Hippocampal formation (tissue), 2 donors: ENCODE measurements around the gene LRP10.
"Not testable (repeated sequence)": the region's sequence is repeated elsewhere in the genome, so short reads cannot be mapped to it uniquely, and the experiment has no call there.

Experiments
- DNase-seq, 2 donors: peaks; one replicate each; lab custom pipeline; 2025; lab: John Stamatoyannopoulos, UW

LRP10 gene

GRCh38 chr14:22871224-22872032, at the start of gene LRP10:
Gene LRP10 (plus strand): TSS chr14:22871740. CDS start chr14:22872304, 564 bp downstream.
- peak; percentile 85 to 90 for DNase-seq

DNA sequence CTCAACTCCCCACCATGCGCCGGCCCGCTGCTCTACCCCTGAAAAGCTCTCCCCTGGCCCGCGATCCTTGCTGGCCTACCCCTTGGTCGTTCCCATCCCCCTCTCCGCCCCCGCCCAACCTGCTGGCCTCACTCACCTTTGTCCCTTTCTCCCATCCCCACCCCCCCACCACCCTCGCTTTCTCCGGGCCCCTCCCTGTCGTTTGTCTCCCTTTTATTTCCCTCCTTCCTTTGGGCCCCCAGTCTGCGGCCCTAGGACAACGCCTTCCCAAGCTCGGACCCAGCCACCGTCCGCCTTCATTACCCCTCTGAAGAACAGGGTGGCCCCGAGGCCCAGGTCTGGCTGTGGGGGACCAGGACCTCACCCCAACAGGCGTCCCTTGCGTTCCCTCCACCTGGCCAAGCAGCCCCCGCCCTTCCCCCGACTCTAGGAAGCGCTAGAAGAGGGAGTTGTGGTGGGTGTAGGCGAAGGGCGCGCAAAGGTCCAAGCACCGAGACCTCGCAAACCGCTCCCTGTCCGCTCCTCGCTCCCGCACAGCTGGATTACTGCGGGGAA, 49.4 kb upstream of the LRP10 start:
- no peak for DNase-seq

GRCh38 chr14:22822571-22823098, 48.9 kb upstream of the LRP10 start:
- DNase-seq = peak; percentile 46 to 55

DNA sequence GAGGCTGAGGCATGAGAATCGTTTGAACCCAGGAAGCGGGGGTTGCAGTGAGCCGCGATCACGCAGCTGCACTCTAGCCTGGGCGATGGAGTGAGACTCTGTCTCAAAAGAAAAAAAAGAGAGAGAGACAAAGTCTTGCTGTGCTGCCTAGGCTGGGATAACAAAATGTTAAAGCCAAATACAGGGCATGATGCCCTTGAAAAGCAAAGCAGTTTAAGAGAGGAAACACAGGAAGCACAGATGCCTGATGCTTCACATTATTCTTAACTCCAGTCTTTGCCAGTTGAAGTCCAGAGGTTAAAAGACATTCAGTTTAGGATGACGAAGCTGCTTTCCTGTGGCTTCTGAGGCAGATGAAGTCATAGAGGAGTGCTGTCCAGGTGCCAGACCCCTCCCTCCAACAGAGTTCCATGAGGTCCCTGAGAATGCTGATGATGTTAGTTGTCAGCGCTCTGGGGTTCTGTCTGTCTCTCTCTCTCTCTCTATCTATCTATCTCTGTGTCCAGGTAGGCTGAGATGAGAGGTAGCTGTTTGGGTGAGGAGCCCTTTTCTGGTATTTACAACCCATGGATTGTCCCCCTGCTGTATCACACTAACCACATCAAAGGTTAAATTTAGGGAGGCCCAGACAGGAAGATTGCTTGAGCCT, 46.7 kb upstream of the LRP10 start:
- DNase-seq = no peak

- DNase-seq = not testable (repeated sequence)
Observed at GRCh38 chr14:22829076-22829660, 42.4 kb upstream of the LRP10 start.

- DNase-seq = peak; percentile 87 to 90
Observed at GRCh38 chr14:22829661-22830442, 41.7 kb upstream of the LRP10 start, which contains the start of gene MRPL52. Gene MRPL52 (plus strand): TSS chr14:22829887. CDS start chr14:22829913, 26 bp downstream.

DNA sequence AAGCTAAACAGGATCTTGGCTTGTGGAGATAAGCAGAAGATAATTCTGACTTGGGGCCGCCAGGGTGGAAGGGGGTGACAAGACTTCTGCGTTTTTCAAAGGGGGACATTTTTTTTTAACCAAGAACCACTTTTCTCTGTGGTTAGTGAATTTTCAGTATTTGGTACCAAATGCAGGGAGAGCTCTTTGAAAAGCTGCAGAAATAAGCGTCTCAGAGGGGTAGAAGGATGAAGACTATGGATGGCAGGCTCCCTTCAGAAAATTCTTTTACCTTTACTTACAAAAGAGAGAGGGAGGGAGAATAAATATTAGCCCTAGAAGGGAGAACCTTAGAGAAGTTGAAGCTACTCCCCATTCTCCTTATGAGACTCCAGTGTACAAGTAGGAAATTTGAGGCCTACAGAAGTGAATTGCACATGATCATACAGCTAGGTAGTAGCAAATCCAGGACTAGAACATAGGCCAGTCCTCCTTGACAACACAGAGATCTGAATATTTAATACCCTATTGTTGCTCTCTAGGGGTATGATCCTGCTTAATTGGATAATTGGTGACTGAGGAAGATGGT, 41.0 kb upstream of the LRP10 start:
- no peak for DNase-seq

DNA sequence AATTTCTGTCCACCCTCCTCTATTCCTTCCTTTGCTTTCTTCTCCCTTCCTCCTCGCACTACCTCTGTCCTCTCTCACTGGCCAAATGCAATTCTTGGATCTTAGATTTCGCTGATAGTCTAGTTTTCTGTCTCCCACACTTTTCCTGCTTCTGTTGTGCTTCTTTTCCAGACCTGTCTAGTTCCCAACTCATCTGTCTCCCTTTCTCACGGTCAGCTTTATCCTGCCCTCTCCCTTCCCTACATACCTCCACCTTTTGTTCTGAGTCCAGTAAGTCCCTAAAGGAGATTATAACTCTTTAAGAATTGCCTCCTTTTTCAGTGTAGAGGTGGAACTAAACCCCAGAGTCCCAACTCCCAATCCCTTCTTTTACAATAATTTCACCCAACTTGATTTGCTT, 36.0 kb upstream of the LRP10 start:
- no peak for DNase-seq

DNA sequence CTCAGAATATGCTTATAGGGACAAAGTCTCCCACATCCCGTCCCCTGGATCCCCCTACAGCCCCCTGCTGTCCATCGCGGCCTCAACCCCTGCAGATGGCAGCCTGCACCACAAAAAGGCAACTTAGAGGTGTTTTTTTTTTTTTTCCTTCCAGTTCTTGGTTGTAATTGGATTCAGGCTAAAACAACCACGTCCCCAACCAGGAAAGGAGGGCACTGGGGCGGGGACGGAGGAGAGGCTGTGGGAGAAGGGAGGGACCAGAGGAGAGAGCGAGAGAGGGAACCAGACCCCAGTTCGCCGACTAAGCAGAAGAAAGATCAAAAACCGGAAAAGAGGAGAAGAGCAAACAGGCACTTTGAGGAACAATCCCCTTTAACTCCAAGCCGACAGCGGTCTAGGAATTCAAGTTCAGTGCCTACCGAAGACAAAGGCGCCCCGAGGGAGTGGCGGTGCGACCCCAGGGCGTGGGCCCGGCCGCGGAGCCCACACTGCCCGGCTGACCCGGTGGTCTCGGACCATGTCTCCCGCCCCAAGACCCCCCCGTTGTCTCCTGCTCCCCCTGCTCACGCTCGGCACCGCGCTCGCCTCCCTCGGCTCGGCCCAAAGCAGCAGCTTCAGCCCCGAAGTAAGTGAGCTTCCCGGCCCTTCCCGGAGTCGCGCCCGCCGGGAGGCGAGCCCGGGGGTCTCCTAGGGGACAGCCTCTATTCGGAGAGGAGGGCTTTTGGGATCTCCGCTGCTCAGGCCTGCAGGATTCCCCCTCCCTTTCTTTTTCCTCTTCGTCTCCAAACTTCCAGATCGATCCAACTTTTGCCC, 35.0 kb upstream of the LRP10 start, which contains the start of gene MMP14:
Gene MMP14, plus strand, starts transcription at position 285 of the 813 bp plus-strand sequence. Its CDS starts 233 bp downstream, at position 518.
- DNase-seq = peak in 1 of 2 donors; percentile 19

DNA sequence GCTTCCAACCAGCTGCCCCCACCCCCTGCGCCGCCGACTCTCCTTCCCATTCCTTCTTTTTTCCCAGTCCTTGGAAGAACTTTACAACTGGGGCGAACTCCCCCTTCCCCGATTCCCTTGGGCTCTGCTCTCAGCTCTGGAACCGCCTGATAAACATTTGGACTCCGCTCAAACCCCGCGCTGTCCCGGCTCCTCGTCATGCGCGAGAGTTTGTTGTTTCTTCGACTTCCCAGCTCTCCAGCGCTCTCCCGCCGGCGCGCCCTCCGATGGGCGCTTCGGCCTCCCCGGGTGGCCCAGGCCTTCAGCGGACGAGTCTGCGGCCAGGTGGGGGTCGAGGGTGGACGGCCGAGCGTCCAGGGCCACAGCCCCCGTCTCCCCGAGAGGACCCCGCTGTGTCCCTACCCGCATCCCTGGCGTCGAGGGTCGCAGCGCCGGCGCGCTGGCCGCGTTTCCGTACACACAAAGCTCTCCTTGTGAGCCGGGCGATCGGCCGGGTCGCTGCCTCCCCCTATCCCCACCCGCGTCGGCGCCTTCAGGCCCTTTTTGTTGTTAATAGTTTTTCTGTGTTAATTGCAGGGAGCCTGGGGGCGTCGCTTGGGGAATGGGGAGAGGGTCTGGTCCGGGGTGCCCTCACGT, 34.3 kb upstream of the LRP10 start:
- DNase-seq = no peak

GRCh38 chr14:22837750-22838538, 33.6 kb upstream of the LRP10 start:
- no peak for DNase-seq

DNA sequence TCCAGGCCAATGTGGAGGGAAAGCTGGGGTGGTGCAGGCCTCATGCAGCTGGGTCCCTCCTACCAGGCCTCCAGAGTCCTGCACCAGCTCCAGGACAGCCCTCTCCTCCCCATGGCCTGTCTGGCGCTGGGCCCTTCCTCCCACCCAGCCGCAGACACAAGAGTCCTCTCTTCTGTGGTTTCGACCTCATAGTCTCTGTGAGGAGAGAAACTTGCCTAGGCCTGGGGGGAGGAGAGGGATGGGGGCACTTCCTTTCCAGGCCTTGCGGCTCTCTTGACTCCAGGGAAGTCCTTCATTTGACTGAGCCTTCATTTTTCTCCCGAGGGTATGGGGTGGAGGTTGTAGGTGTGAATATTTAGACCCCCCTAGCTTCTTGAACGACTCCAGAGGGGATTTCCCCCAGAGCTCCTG, 32.9 kb upstream of the LRP10 start:
- peak in 1 of 2 donors; percentile 22 for DNase-seq

DNA sequence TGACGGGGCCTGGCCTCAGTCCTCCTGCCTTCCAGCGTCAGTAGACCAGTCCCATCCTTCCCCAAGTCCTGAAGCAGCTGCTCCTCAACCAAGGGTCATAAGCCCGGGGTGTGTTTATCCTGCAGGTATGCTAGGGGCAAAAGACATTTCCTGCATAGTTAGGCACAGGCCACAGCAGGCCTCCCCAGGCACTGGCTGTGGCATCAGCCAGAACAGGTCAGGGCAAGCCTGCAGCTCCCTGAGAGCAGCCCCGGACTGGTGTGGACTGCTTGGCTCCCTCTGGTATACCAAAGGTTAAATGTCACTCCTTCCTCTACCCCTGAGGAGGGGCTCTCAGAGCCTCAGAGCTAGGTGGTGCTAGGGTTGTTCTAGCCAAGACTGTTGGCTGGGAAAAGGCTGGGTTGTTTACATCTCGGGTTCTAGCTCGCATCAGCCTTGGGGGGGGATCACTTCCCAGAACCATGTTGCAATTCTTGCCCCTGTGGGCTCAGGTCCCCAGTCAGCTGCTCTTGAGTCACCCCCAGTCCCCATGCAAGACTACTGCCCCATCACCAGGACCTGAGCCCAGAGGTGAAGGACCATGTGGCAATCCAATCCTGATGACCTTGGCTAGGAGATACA, 32.3 kb upstream of the LRP10 start:
- no peak for DNase-seq

DNA sequence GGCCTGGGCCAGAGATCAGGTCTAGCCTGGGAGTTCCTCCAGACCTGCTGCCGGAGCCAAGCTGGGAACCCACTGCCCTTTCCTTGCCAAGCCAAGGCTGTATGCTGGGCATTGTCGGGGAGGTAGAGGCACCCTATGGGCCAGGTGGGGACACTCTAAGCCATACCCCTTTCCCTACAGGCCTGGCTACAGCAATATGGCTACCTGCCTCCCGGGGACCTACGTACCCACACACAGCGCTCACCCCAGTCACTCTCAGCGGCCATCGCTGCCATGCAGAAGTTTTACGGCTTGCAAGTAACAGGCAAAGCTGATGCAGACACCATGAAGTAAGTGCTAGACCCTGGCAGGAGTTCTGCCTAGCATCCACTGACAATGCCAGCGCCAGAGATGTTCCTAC, 30.2 kb upstream of the LRP10 start:
- no peak for DNase-seq

GRCh38 chr14:22841769-22842168, 29.8 kb upstream of the LRP10 start:
- no peak for DNase-seq

- DNase-seq = no peak
Observed at GRCh38 chr14:22842211-22843122, 29.1 kb upstream of the LRP10 start.
